ENCODE results near the gene NUTF2. TPM values are rescaled to one million over a fixed set of nuclear protein-coding genes. Genes with fewer than 3 reads are reported as not detected.

Gene NUTF2
- polyA plus RNA-seq, 6 donors from 2014 or later = 126 to 148 (median 131) TPM

DNA sequence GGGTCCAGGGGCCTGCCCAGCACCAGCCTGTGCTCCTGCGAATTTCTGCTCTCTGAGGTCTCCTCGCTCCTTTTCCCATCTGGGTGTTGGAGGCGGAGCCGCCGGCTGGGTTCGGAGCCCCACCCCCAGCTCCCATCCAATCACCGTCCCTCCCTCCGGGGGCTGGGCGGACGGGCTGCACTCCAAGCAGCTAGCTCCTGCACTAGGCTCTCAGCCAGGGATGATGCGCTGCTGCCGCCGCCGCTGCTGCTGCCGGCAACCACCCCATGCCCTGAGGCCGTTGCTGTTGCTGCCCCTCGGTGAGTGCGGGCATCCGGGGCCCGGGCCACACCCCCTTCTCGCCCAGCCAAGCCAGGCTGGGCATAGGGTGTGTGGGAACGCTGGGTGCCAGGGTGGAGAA is 38.0 kb downstream of the NUTF2 start, which contains the start of gene NRN1L:
Gene NRN1L (plus strand): TSS at position 202 of the 400 bp plus-strand sequence. CDS start 19 bp downstream, at position 221.
- Mint-ChIP-seq H3K4me3 (no peak within 1 kb of the TSS), H3K27me3 (no peaks in the 10 kb centered on the region)
- DNase-seq = no peak

DNA sequence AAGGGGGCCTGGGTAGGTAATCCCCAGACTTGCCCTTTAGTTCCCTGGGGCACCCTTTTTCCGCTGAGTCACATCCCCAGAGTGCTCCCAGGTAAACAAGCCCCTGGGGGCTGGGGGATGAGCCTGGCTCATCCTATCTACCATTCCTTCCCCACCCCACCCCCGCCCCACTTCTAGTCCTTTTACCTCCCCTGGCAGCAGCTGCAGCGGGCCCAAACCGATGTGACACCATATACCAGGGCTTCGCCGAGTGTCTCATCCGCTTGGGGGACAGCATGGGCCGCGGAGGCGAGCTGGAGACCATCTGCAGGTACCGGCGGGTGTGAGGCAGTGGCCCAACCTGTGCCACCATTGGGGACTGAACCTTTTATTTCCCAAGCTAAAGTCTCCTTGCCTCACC is 38.8 kb downstream of the NUTF2 start:
- Mint-ChIP-seq H3K27me3 (no peaks in the 10 kb centered on the region), H3K4me3 (no peak overlapping the region), H3K4me1 (peaks cover 2 to 8% (median 6%) of the 10 kb centered on the region in 3 donors), H3K36me3 (peaks cover 0 to 11% of the 10 kb centered on the region in 2 donors), H3K27ac (no peak overlapping the region), H3K9me3 (no peaks in the 10 kb centered on the region)
- ATAC-seq (ENCODE audit: low read depth in 2 of 2) = no peak
- no peak for DNase-seq

More for the DNA sequence above, 38.0 kb downstream of the NUTF2 start, which contains the start of gene NRN1L:
- peaks cover 0 to 11% of the 10 kb centered on the region in 2 donors for H3K36me3 Mint-ChIP-seq
- no peak for ATAC-seq (ENCODE audit: low read depth in 2 of 2)
- H3K9me3 Mint-ChIP-seq = no peaks in the 10 kb centered on the region
- H3K4me1 Mint-ChIP-seq = peaks cover 2 to 8% (median 6%) of the 10 kb centered on the region in 3 donors
- peak within 1 kb of the TSS in 1 of 6 donors; percentile 84 for H3K27ac Mint-ChIP-seq

DNA sequence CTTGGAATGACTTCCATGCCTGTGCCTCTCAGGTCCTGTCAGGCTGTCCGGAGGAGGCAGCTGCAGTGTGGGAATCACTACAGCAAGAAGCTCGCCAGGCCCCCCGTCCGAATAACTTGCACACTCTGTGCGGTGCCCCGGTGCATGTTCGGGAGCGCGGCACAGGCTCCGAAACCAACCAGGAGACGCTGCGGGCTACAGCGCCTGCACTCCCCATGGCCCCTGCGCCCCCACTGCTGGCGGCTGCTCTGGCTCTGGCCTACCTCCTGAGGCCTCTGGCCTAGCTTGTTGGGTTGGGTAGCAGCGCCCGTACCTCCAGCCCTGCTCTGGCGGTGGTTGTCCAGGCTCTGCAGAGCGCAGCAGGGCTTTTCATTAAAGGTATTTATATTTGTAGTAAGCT is 39.2 kb downstream of the NUTF2 start:
- Mint-ChIP-seq H3K4me3 (no peak overlapping the region), H3K27me3 (no peaks in the 10 kb centered on the region), H3K9me3 (no peaks in the 10 kb centered on the region), H3K27ac (no peak overlapping the region), H3K4me1 (peaks cover 2 to 8% (median 6%) of the 10 kb centered on the region in 3 donors), H3K36me3 (peaks cover 0 to 11% of the 10 kb centered on the region in 2 donors)
- DNase-seq (no peak), ATAC-seq (ENCODE audit: low read depth in 2 of 2) (no peak)

DNA sequence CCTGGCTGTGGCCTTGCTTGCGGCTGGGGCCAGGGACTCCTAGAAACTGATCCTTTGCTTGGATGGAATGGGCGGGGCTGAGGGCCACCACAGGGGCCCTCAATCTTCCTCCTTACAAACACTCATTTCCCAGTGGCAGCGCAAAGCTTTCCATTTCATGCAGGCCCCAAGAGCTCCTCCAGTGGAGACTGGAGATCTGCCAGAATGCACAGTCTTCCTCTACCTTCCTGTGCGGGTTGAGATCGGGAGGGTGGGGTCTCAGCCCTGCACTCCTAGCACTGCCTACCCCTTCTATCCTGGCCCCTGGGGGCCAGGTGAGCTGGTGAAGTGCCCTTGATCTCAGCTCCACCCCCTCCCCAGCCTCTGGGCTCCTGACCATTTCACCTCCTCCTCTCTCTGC is 39.7 kb downstream of the NUTF2 start:
- Mint-ChIP-seq H3K27me3 (no peaks in the 10 kb centered on the region), H3K4me3 (peak overlapping the region in 1 of 8 donors; percentile 67), H3K4me1 (peaks cover 2 to 8% (median 6%) of the 10 kb centered on the region in 3 donors), H3K9me3 (no peaks in the 10 kb centered on the region), H3K27ac (peak overlapping the region in 1 of 6 donors; percentile 33), H3K36me3 (peaks cover 0 to 11% of the 10 kb centered on the region in 2 donors)
- ATAC-seq (ENCODE audit: low read depth in 2 of 2) (no peak), DNase-seq (no peak)

DNA sequence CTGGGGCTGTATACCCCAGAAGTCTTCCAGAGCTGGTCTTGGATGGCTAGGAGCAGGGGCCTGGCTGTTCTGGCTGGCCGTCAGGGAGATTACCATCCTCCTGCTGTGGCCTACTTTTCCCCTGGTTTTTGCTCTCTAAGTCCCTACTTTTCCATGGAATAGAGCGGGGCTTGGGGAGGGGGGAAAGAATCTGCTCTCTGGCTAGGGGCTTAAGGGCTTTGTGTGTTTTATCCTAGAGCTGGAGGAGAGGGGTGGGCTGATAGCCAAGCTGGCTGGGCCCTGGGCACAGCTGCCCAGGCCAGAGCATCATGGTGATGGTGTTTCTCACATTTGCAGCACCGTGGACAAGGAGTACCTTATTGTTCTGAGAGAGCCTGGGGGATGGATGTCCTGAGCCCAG is 41.6 kb downstream of the NUTF2 start:
- Mint-ChIP-seq H3K9me3 (no peaks in the 10 kb centered on the region), H3K27me3 (no peaks in the 10 kb centered on the region), H3K27ac (no peak overlapping the region), H3K4me3 (no peak overlapping the region), H3K4me1 (peaks cover 8 to 12% (median 9%) of the 10 kb centered on the region in 3 donors), H3K36me3 (peaks cover 0 to 6% of the 10 kb centered on the region in 2 donors)
- no peak for DNase-seq
- no peak for ATAC-seq (ENCODE audit: low read depth in 2 of 2)

DNA sequence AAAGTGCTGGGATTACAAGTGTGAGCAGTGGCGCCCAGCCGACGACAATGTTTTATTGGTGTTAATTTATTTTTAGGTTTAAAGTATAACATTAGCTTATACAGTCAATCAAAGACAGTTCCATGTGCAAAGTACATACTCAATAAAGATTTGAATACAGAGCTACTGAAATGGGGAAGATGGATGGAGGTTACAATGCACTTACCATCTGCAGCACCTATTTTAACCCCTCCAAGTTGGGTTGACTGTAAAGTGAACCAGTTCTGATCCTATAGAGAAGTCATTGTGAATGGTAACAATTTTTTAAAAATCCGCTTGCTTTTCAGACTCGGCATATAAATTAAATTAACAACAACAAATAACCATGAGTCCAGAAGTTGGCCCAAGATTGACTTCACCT is 45.6 kb downstream of the NUTF2 start:
- Mint-ChIP-seq H3K4me1 (peaks cover 19 to 46% (median 35%) of the 10 kb centered on the region in 3 donors), H3K36me3 (no peaks in the 10 kb centered on the region), H3K27me3 (no peaks in the 10 kb centered on the region), H3K4me3 (peak overlapping the region; percentile 80 to 96 (median 91)), H3K27ac (peak overlapping the region in 5 of 6 donors; percentile 67 to 97 (median 92)), H3K9me3 (no peaks in the 10 kb centered on the region)
- no peak for ATAC-seq (ENCODE audit: low read depth in 2 of 2)
- no peak for DNase-seq

DNA sequence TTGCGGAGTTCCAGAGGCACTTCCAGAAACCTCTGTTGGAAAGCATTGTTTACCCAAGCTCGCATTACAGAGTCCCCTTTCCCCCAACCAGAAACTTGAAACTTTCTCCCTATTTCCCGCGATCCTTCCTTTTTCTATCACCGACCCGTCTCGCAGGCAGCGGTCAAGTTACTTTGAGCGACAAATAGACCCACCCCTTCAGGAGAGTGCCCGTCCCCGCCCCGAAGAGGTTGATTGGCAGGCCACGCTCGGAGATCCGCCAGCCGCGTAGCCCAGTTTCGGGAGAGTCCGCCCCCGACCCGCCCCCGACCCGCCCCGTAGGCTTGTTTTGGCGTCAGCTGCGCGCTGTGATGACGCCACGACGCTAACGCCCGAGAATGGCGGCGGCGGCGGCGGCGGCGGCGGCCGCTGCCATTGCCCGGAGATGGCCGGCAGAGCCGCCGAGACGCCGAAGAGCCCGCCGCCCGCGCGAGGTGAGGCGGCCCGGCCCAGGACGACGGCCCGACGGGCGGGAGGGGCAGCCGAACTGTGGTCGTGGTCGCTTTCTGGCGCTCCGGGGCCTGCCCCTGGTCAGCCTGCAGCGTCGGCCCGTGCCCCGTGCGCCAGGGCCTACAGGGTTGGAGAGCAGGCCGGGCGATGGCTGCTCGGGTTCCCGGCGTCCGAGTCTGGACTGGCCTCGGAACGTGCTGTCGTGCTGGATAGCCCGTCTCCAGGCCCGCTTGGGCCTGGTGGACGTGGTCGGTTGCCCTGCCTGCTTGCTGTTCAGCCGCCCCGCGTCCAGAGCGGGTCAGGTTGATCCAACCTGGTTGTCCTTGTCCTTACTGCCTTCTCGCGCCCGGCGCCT is 46.4 kb downstream of the NUTF2 start, which contains the start of gene PSKH1:
Gene PSKH1 (plus strand): TSS at position 356 of the 844 bp plus-strand sequence. CDS start 15,496 bp downstream, outside the sequence.
- Mint-ChIP-seq H3K36me3 (no peaks in the 10 kb centered on the region), H3K4me3 (peak within 1 kb of the TSS; percentile 80 to 97 (median 94)), H3K9me3 (no peaks in the 10 kb centered on the region), H3K27ac (peak within 1 kb of the TSS; percentile 90 to 97 (median 95)), H3K27me3 (no peaks in the 10 kb centered on the region), H3K4me1 (peaks cover 19 to 51% (median 37%) of the 10 kb centered on the region in 3 donors)
- DNase-seq (peak; percentile 85), ATAC-seq (ENCODE audit: low read depth in 2 of 2) (peak; percentile 98)

DNA sequence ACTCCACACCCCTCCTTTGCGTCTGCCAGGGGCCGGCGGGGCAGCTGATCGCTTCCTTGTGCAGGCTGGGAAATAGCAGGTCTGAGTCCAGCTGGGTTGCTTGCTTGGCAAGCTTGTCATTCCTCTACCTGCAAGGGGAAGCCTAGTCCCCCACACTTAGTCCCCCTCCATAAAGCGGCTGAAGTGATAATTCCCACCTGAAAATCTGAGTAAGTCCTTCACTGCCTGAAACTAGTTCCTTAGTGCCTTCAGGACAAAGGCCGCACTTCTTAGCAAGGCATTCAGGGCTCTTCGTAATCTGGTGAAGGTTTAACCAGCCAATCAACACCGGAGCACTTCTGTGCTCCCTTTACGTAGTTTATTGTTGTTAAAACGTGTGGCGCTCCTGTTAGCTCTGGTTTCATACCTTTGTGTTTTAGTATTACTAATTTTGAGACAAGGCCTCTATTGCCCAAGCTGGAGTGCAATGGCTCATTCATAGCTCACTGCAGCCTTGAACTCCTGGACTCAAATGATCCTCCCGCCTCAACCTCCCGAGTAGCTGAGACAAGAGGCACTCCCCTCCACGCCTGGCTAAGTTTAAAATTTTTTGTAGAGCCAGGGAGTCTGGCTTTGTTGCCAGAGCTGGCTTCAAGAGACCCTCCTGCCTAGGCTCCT is 47.1 kb downstream of the NUTF2 start:
- no peaks in the 10 kb centered on the region for H3K27me3 Mint-ChIP-seq
- H3K36me3 Mint-ChIP-seq = no peaks in the 10 kb centered on the region
- no peak for DNase-seq
- no peaks in the 10 kb centered on the region for H3K9me3 Mint-ChIP-seq
- peak overlapping the region; percentile 92 to 97 (median 95) for H3K27ac Mint-ChIP-seq
- H3K4me3 Mint-ChIP-seq = peak overlapping the region; percentile 80 to 97 (median 94)
- no peak for ATAC-seq (ENCODE audit: low read depth in 2 of 2)
- H3K4me1 Mint-ChIP-seq = peaks cover 19 to 55% (median 37%) of the 10 kb centered on the region in 3 donors

DNA sequence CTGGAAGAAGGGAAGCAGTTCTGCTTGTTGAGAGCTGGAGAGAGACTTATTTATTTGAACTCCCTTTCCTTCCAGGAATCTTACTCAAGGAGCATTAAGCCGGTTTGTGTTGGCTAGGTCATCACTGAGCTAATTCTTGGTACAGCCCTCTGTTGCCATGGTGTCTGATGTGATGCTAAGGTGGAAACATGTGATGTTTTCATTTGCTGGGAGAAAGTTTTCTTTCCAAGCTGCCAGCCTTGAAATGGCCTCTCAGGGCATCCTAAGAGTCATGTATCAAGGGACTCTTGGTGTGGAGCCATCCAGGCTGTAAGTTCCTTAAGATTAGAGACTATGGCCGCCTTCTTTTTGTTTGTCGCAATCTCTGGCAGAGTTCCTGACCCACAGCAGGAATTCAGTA is 50.5 kb downstream of the NUTF2 start:
- DNase-seq (no peak), ATAC-seq (ENCODE audit: low read depth in 2 of 2) (no peak)
- H3K27ac Mint-ChIP-seq = peak overlapping the region in 2 of 6 donors; percentile 50 to 86
- H3K9me3 Mint-ChIP-seq = no peaks in the 10 kb centered on the region
- H3K27me3 Mint-ChIP-seq = no peaks in the 10 kb centered on the region
- H3K4me1 Mint-ChIP-seq = peaks cover 30 to 74% (median 49%) of the 10 kb centered on the region in 3 donors
- H3K36me3 Mint-ChIP-seq = no peaks in the 10 kb centered on the region
- peak overlapping the region in 1 of 8 donors; percentile 57 for H3K4me3 Mint-ChIP-seq

DNA sequence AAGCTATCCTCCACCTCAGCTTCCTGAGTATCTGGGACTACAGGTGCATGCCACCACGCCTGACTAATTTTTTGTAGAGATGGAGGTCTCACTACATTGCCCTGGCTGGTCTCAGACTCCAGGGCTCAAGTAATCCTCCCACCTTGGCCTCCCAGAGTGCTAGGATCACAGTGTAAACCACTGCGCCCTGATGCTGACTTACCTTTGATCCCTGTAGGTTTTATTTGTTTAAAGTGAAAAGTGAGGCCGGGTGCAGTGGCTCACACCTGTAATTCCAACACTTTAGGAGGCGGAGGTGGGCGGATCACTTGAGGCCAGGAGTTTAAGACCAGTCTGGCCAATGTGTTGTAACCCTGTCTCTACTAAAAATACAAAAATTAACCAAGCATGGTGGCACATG is 55.0 kb downstream of the NUTF2 start:
- no peaks in the 10 kb centered on the region for H3K9me3 Mint-ChIP-seq
- H3K27me3 Mint-ChIP-seq = no peaks in the 10 kb centered on the region
- H3K4me3 Mint-ChIP-seq = no peak overlapping the region
- H3K27ac Mint-ChIP-seq = no peak overlapping the region
- H3K36me3 Mint-ChIP-seq = no peaks in the 10 kb centered on the region
- DNase-seq = no peak
- H3K4me1 Mint-ChIP-seq = peaks cover 23 to 43% (median 27%) of the 10 kb centered on the region in 3 donors
- no peak for ATAC-seq (ENCODE audit: low read depth in 2 of 2)

DNA sequence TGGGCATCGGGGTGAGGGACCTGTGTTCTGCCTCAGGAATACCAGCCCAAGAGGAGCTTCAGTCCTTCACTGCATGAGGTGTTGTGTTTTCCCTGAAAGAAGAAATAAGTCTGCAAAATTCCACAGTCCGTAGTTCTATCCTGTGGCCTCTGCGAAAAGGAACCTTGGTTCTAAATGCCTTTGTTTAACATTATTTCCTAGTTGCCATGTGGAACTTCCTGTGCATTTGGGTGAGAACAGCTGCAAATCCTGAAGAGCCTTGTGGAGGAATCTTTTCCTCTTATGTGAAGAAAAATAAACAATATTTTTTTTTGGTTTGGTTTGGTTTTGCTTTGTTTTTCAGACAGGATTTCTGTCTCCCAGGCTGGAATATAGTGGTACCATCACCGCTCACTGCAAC is 56.1 kb downstream of the NUTF2 start:
- Mint-ChIP-seq H3K4me1 (peaks cover 19 to 32% (median 22%) of the 10 kb centered on the region in 3 donors), H3K27ac (peak overlapping the region in 1 of 6 donors; percentile 47), H3K27me3 (no peaks in the 10 kb centered on the region), H3K4me3 (no peak overlapping the region), H3K9me3 (no peaks in the 10 kb centered on the region), H3K36me3 (no peaks in the 10 kb centered on the region)
- ATAC-seq (ENCODE audit: low read depth in 2 of 2) (no peak), DNase-seq (no peak)

DNA sequence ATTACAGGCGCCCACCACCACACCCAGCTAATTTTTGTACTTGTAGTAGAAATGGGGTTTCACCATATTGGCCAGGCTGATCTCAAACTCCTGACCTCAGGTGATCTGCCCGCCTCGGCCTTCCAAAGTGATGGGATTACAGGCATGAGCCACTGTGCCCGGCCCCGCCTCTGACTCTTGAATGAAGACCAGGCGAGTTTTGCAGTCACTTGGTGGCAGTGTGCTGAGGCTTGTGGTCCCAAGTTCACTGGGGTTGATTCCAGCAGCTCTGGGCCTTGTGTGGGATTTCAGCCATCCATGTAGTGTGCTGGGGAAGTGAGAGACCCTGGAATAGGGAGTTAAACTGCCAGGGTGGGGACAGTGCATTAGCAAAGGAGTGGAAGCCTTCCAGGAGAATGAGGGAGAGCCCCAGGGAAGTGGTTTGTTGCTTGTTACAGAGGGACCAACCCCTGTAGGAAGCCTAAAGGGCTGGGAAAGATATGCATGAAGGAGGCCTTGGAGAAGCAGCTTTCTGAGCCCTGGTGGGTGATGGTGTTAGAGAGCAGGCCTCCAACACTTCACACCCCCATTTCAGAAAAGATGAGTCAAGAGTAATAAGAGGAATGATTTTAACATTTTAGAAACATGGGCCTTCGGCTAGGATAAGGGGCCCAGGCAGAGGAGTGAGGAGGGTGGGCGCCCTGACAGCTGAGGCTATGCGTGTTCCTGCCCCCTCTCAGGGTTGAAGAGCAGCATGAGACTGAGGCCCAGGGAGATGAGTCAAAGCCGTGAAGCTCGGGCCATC is 60.9 kb downstream of the NUTF2 start:
- DNase-seq (no peak), ATAC-seq (ENCODE audit: low read depth in 2 of 2) (no peak)
- peak overlapping the region in 3 of 6 donors; percentile 16 to 72 (median 49) for H3K27ac Mint-ChIP-seq
- H3K9me3 Mint-ChIP-seq = no peaks in the 10 kb centered on the region
- no peaks in the 10 kb centered on the region for H3K36me3 Mint-ChIP-seq
- H3K4me1 Mint-ChIP-seq = peaks cover 7 to 16% (median 14%) of the 10 kb centered on the region in 3 donors
- H3K27me3 Mint-ChIP-seq = no peaks in the 10 kb centered on the region
- peak overlapping the region in 1 of 8 donors; percentile 9 for H3K4me3 Mint-ChIP-seq

Data from naive B cell (primary cell).